ENCODE results near the gene IER5L.
"Not testable (repeated sequence)": the region's sequence is repeated elsewhere in the genome, so short reads cannot be mapped to it uniquely, and the experiment has no call there.

Gene IER5L

DNA sequence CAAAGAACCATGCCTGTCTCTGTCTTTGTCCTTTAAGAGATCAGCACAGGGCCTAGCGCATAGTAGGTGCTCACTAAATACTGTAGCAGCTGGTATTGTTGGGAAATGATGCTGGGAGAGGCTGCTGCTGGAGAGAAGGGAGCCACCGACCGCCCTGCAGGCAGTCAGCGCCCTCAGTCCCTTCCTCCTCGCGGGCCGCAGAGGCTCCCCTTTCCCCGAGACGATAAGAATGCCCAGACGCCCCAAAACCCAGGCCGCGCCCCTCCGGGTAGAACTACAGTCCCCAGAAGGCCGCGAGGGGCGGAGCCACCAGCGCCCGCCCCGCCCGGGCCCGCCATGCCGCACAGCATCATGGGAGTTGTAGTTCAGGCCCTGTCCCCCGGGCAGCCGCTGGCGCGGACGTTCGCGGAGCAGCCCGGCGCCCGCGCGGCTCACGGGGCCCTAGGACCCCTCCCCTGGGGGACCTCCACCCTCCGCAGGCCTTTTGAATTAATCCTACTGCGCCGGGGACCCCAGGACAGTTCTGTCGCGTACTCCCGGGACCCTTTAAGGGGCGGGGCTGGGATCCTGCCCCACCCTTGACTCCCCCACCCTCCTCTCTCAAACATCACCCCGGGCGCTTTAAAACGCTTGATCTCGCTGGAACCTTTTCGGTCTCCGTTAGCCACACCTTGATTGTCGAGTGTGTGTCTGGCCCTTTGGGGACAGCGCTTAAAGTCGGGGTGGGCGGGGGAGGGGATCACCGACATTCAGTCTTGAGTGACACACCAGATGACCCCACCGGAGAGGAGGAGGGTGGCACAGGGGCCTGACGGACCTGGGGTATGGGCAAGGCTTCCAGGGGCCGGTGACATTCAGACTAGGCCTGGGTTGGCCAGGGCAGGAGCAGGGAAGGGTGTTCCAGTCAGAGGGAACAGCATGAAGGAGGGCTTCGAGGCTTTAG, 24.8 kb upstream of the IER5L start:
- DNase-seq (ENCODE audit: low spot score): peak; percentile 73

DNA sequence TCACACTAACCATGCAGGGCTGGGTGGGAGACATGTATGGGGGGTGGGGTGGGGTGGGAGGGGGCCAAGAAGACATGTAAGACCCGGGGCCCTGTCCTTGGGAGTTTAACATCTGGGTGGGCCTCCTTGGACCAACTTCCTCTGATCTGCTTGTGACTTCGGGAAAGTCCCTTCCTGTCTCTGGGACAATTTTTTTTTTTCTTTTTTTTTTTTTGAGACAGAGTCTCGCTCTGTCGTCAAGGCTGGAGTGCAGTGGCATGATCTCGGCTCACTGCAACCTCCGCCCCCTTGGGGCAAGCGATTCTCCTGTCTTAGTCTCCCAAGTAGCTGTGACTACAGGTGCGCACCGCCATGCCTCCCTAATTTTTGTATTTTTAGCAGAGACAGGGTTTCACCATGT, 23.8 kb upstream of the IER5L start:
- no peak for DNase-seq (ENCODE audit: low spot score)

DNA sequence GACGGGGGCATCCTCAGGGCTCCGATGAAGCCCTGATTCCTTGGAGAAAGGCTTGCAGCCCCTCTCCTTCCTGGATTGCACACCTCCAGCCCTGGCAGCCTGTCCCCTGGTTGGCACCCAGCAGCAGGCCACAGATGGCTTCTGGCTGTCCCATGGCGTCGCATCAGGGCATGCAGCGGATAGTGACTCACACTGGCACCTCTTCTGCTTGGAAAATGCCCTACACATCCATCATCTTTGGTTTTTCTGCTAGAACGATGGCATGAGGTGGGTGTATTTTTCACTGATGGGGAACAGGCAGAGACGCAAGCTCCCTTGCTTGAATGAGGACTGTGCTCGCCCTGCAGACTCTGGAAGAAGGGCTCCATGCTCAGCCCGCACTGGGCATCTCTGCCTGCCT, 23.2 kb upstream of the IER5L start:
- no peak for DNase-seq (ENCODE audit: low spot score)

DNA sequence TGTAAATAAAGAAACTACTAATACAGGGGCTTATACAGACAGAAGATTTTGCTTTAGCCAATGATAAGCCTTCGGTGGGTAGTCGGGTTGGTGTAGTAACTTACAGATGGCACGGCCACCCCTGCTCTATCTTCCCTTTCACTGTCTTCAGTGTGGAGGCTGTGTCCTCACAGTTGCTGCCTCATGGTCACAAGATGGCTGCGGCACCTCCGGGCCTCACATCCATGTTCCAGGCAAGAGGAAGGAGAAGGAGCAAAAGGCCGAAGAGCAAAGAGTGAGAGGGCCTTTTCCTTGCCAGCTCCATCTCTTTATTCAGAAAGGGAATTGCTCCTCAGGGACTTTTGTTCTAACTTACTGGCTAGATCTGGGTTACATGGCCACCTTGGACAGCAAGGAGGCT, 22.2 kb upstream of the IER5L start:
- DNase-seq (ENCODE audit: low spot score): no peak

DNA sequence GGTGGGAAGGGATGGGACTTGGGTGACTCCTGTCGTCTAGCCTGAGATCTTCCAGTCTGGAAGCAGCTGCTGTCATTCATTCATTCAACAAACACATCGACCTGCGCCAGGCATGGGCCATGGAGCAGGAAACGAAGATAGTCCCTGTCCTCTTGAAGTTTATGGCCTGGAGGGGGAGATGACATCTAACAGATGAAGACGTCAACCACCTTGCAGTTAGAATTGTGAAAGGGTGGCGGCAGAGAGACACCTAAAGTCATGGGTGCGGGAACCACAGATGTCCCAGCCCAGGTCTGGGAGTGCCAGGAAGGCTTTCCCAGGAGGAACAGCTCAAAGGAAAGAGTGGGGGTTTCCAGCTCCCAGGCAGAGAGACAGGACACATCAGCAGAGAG, 21.0 kb upstream of the IER5L start:
- no peak for DNase-seq (ENCODE audit: low spot score)

DNA sequence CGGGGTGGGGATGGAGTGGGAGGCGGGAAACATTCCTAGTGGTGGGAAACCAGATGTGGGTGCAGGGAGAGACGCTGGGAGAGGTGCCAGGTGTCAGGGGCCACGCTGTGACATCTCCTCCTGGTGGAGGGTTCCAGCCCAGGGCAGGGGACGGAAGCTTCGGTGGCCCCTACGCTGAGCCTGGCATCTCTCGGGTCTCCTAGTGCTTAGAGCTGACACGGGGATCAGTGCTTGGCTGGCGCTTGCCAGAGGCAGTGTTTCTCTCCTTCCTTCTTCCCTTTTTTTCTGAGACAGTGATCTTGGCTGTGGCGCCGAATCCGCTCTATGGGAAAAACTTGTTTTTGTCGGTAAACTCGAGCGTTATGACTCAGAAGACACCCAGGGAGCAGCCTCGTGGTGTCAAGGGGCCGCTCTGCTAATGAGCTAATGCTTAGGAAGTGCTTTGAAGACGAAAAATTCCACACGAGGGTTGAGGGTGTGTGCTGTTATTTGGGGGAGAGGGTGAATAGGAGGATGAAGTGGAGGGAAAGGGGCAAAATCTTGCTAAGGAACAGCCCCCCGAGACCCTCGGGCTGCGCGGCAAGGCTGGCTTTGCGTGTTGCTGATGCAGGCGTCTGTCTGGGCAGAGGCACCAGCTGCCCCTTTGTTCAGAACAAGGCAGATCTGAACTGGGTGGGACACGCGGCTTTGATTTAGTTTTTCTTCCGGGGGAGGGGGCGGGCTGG, 20.4 kb upstream of the IER5L start:
- peak; percentile 16 for DNase-seq (ENCODE audit: low spot score)

DNA sequence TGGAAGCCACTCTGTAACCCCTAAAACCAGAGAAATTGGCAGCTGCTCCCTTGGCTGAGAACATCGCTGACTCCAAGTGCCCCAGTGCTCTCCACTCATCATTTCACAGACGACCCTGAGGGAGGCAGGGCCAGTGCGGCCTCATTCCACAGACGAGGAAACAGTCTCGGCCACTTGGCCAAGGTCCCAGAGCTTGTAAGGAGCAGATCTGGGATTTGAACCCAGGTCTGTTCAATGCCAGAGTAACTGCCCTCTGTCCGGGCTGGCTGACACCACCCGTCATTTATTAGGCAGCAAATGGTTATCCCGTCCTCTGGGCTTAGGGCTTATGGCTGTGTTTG, 19.9 kb upstream of the IER5L start:
- DNase-seq (ENCODE audit: low spot score): no peak

DNA sequence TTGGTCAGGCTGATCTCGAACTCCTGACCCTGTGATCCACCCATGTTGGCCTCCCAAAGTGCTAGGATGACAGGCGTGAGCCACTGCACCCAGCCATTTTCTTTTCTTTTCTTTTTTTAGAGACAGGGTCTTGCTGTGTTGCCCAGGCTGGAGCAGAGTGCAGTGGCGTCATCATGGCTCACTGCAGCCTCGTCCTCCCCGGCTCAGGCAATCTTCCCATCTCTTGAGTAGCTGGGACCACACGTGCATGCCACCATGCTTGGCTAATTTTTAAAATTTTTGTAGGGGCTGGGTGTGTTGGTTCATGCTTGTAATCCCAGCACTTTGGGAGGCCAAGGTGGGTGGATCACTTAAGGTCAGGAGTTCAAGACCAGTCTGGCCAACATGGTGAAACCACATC, 19.0 kb upstream of the IER5L start:
- not testable (repeated sequence) for DNase-seq (ENCODE audit: low spot score)

DNA sequence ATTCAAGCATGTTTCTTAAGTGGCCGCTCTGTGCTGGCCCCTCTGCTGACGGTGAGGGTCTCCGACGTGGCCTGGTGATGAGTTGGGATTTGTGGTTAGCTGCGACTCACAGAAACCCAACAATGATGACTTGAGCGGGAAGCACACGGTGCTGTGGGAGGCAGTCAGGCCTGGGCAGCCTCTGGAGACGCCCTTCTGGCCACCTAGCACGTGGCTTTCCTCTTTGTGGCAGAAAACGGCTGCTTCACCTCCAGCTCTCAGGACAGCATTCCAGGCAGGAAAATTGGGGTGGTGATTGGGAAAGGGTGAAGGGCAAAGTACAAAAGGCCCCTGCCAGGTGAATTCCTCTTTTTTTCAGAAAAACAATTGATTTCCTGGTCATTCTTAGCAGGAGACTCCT, 17.5 kb upstream of the IER5L start:
- no peak for DNase-seq (ENCODE audit: low spot score)

DNA sequence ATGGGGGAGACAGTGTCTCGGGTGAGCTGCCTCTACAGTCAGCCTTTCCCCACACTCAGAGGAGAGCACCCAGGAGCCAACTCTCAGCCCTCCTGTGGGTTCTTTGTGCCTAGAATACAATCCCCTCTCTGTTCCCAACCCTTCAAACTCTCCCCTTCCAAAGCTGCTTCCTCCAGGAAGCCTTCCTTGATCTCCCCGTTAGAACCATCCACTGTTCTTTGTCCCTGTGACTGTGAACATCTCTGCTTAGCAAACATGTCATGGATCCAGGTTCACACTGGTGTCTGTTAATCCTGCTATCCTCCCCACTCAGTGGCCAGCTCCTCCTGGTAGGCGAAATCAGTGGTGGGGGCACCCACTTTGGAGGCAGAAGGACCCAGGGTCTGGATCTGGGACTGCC, 16.2 kb upstream of the IER5L start:
- DNase-seq (ENCODE audit: low spot score): no peak

DNA sequence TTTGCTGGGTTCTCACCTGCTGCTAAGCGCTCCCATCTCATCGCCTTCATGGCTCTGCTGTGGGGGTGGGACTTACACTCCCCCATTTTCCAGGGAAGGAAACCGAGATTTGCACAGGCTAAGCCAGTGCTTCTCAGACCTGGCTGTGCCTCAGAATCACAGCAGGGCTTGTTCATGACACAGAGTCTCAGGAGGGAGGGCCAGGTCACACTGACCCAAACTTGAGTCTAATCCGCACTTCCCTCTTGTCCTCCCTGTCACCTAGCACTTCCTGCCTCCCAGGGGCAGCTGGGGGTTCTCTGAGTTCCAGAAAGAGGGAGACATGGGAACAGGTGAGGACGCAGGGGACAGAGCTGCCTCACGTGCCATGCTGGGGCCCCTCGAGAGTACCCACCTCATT, 15.6 kb upstream of the IER5L start:
- DNase-seq (ENCODE audit: low spot score): no peak

DNA sequence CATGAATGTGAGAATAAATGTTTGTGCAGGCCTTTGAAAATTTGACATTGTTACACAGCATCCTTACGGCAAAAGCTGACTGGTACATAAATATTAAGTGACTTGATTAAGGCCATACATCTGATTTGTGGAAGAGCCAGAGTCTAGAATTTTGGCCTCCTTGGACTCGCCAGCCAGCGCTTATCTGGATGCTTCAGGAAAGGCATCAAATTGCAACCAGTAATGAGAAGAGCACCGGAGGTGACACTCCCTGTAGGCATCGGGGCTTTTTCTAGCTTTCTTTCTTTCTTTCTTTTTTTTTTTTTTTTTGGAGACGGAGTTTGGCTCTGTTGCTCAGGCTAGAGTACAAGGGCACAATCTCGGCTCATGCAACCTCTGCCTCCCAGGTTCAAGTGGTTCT, 13.2 kb upstream of the IER5L start:
- DNase-seq (ENCODE audit: low spot score): no peak

DNA sequence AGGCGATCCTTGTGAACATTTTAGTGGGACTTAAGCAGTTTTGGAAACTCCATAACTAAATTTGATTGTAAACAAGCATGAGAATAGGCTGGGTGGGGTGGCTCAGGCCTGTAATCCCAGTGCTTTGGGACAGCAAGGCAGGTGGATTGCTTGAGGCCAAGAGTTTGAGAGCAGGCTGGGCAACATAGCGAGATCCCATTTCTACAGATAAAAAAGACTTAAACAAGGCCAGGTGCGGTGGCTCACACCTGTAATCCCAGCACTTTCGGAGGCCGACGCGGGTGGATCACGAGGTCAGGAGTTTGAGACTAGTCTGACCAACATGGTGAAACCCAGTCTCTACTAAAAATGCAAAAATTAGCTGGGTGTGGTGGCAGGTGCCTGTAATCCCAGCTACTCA, 11.9 kb upstream of the IER5L start:
- DNase-seq (ENCODE audit: low spot score): not testable (repeated sequence)

DNA sequence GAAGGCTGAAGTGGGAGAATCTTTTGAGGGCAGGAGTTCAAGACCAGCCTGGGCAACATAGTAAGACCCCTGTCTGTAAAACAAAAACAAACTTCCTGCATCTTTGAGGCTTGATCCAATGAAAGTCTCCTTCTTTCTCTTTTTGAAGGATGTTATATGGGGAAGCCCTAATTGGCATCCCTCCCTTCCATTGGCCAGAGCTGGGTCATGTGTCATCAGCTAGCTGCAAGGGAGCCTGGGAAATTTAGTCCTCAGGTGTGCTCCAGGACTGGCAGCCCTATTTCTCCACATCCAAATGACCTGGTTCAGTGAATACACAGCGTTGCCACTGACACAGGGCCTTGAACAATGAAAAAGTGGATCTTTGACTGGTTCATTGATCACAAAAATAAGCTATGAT, 9.0 kb upstream of the IER5L start:
- DNase-seq (ENCODE audit: low spot score): no peak

DNA sequence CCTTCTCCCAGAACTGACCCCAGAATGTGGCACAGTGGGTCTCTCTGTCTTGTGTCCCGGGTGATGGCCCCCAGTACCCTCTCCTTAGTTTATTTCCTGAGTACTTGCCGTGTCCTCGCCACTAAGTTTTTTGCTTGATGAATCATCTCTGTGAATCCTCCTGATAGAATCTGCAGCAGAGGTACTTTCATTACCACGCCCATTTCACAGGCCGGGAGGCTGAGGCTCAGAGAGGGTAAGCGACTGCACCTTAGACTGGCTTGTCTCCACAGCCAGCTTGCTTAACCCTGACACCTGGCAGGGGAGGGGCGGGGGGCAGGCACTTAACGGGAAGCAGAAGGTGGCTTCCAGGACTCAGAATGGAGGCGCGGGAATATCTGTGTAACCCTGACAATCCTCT, 7.9 kb upstream of the IER5L start:
- DNase-seq (ENCODE audit: low spot score): no peak

DNA sequence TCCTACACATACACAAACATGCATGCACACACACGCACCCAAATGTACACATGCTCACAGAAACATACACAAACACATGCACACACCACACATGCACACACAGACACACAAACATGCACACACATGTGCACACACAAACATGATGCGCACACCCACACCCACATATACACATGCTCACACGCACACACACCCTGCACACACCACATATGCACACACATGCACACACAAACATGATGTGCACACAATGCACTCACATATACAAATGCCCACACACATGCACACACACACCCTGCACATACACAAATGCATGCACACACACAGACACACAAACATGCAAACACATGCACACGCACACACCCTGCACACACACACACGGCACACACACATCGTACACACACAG, 7.3 kb upstream of the IER5L start:
- DNase-seq (ENCODE audit: low spot score): no peak

DNA sequence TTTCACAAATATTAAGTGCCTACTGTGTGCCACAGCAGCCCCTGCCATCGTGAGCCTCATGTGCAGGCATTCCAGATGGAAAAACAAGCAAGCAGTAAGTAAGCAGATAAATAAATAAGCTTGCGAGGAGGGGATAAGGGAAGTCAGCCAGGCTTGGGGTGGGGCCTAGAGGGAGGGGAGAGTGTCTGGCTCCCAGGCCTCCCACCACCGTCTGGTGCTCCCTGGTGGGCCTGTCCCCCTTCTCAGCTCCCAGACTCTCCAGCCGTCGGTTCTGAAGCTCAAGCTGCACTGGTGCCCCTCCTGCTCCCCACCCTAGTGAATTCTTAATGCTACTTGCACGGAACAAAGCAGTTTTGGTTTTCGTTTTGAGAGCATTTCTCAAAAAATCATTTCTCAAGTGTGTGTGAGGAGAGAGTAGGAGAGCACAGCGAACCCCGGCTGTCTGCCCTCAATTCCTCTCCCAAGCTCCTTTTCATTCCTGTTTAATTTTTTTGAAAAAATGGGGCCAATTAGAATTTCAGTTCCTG, 6.6 kb upstream of the IER5L start:
- no peak for DNase-seq (ENCODE audit: low spot score)

DNA sequence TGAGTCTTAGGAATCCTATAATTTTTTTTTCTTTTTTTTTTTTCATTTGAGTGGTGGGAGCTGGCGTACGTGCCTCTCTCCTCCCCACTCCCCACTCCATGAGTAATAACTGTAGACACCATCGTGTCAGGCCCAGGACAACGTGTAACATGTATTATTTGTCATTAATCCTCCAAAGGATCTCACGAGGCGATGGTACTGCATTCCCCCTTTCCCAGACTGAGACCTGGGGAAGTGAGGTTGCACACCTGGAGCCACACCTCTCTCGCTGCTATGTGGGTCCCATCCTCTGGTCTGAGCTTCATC, 6.1 kb upstream of the IER5L start:
- DNase-seq (ENCODE audit: low spot score): no peak

DNA sequence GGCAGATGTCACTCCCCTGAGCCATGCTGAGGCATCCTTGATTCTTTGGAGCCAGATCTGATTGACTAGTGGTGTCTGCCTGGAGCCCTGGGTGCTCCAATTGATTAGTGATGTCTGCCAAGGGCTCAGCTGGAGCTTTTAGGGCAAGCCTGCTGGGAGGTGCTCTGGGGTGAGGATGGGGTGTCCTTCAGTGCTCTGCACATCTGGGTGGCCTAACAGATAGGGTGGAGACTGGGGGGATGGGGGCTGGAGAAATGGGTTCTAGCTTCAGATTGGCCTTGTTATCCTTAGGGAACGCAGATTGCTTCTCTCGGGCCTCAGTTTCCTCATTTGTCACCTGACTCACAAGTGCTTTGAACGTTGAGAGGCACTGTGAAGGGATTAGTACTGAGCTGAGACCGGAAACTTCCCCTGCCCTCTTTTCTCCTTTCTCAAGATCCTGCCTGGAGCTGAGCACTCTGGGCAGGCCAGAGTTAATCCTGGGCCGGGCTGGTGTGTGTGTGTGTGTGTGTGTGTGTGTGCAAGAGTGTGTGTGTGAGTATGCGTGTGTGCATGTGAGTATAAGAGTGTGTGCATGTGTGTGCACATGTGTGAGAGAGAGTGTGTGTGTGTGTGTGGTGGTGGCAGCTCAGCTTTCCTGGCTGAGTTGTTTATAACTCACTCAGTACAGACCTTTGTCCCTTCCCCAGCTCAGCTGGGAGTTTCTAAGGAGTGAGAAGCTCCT, 5.6 kb upstream of the IER5L start:
- no peak for DNase-seq (ENCODE audit: low spot score)

DNA sequence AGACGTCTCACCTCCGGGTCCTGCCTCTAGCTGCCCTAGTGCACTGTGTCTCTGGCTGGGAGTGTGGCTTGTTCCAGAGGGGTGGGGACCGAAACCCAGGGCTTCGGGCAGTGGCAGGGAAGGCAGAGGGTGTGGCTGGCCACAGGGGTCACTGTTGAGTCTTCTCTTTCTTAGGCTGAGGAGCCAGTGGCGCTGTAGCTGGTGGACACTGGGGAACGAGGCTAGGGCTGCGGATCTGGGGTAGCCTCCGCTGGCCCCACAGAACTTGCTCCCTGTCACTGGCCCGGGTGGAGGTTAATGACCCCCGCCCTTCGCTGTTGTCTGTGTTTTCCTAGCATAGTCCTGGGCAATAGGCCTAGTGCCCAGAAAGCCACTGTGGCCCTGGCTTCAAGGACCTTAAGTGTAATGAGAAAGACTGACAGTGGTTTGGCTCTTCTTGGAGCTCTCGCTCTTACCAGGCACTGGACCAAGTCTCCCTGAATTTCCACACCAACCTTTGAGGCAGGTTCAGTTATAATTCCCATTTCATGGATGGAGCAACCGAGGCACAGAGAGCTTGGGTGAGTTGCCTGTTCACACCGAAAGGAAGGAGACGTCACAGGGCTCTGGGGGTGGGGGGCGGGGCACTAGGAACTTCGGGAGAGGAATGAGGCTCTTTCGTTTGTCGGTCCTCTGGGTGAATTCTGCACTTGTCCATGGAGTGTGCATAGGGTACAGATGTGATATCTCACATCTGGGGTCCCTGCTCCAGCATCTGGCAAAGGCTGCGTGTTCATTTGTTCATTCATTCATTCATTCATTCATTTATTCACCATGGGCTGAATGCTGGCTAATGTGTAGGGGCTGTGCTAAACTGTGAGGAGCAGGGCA, 4.8 kb upstream of the IER5L start:
- no peak for DNase-seq (ENCODE audit: low spot score)

DNA sequence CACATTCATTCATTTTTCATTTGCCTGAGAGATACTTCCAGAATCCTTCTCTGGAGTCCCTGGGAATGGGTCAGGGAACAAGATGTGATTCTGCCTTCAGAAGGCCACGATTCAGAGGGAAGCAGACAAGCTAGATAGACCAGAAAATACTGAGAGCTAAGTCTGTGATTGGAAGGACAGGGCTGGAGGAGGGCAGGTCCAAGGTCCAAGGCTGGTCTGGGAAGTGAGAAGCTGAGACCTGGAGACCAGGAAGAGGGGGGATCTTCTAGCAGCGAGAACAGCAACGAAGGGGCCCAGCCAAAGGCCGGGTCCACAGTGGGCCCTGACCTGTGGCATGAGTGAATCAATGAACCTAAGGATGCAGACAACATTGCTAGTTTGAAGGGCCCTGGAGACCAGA, 4.1 kb upstream of the IER5L start:
- no peak for DNase-seq (ENCODE audit: low spot score)

DNA sequence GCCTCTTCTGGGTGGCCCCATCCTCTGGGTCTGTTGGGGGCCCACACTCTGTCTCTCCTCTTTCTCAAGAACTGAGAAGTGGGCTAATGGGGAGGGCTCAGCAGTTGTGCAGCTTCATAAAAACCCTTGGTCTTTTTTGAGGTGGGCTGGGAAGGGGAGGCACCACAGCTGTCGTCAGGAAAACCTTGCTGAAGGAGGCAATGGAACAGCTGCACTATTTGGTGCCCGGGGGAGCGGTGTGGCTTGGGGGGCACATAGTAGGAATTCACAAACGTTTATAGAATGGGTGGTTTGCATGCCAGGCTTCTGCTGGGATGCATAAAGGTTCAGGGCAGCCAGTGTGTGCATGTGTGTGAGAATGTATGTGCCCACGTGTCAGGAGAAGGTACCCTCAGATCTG, 3.2 kb upstream of the IER5L start:
- DNase-seq (ENCODE audit: low spot score): no peak

Data from kidney capillary endothelial cell (primary cell).